ENCODE measurements around the gene COLGALT1. TPM values are rescaled to one million over a fixed set of nuclear protein-coding genes. Genes with fewer than 3 reads are reported as not detected.

Gene COLGALT1
- total RNA-seq, 1 donor from 2014 or later = 38.4 TPM

DNA sequence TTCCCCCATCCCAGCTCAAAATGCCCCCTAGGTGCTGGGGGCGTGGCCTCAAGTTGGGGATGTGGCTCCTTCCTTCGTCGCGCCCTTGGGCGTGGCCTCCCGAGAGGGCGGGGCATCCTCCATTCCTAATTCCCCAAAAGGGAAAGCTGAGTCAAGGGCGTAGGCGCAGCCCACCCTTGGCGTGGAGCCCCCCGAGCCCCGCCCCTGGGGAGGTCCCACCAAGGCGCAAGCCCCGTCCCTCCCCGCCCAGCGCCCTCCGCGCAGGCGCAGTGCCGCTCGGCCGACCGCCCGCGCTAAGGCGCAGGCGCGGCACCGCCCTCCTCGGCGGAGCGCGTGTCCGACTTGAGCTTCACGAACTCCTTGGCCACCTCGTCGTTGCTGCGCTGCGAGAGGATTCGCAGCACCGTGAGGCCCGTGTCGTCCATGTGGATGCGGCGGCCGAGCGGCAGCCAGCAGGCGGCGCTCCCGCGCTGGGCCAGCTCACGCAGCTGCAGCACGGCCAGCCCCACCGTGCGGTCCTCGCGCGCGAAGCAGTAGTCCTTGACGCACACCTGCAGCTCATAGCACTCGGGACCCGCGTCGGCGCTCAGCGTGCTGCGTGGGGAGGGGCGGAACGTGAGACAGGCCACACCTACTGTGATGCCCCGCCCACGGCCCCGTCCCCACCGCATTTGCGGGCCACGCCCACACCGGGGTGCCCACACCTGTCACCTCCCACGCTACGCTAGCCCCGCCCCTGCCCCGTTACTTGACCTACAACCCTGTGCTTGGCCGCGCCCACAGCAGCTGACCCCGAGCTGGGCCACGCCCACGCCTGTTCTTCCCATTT lies 50.5 kb downstream of the COLGALT1 start:
- peak overlapping the region; percentile 68 for H3K4me2 ChIP-seq
- no peak overlapping the region for H3K9ac ChIP-seq
- H3K27me3 Mint-ChIP-seq (ENCODE audit: insufficient read depth, low read depth) = peaks cover 10% of the 10 kb centered on the region
- DNase-seq (ENCODE audit: low spot score) = peak; percentile 96
- peaks cover 11% of the 10 kb centered on the region for H3K27me3 ChIP-seq
- no peaks in the 10 kb centered on the region for H3K36me3 Mint-ChIP-seq
- H3K4me3 Mint-ChIP-seq = peak overlapping the region; percentile 83
- H4K20me1 ChIP-seq (ENCODE audit: low read depth) = no peaks in the 10 kb centered on the region
- H3K27ac ChIP-seq = no peak overlapping the region
- peak overlapping the region; percentile 30 for H3K27ac Mint-ChIP-seq
- H3F3A ChIP-seq (ENCODE audit: low read depth) = peaks cover 41% of the 10 kb centered on the region
- no peaks in the 10 kb centered on the region for H3K9me3 Mint-ChIP-seq
- peak overlapping the region; percentile 31 for H3K4me3 ChIP-seq
- no peaks in the 10 kb centered on the region for H3K79me2 ChIP-seq (ENCODE audit: low read depth)
- no peak for TF ChIP-seq EZH2phosphoT487 (IDR thresholded peaks at IDR 0.05)
- TF ChIP-seq, protein P1, sequence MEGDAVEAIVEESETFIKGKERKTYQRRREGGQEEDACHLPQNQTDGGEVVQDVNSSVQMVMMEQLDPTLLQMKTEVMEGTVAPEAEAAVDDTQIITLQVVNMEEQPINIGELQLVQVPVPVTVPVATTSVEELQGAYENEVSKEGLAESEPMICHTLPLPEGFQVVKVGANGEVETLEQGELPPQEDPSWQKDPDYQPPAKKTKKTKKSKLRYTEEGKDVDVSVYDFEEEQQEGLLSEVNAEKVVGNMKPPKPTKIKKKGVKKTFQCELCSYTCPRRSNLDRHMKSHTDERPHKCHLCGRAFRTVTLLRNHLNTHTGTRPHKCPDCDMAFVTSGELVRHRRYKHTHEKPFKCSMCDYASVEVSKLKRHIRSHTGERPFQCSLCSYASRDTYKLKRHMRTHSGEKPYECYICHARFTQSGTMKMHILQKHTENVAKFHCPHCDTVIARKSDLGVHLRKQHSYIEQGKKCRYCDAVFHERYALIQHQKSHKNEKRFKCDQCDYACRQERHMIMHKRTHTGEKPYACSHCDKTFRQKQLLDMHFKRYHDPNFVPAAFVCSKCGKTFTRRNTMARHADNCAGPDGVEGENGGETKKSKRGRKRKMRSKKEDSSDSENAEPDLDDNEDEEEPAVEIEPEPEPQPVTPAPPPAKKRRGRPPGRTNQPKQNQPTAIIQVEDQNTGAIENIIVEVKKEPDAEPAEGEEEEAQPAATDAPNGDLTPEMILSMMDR (IDR thresholded peaks at IDR 0.05) = peak; percentile 72
- H3K36me3 ChIP-seq = no peaks in the 10 kb centered on the region
- H2AFZ ChIP-seq (replicated peaks) = peak overlapping the region; percentile 35
- H3K9me3 ChIP-seq (ENCODE audit: low read depth) = no peaks in the 10 kb centered on the region
- peaks cover 12% of the 10 kb centered on the region for H3K4me1 Mint-ChIP-seq
- peaks cover 5% of the 10 kb centered on the region for H3K4me1 ChIP-seq

DNA sequence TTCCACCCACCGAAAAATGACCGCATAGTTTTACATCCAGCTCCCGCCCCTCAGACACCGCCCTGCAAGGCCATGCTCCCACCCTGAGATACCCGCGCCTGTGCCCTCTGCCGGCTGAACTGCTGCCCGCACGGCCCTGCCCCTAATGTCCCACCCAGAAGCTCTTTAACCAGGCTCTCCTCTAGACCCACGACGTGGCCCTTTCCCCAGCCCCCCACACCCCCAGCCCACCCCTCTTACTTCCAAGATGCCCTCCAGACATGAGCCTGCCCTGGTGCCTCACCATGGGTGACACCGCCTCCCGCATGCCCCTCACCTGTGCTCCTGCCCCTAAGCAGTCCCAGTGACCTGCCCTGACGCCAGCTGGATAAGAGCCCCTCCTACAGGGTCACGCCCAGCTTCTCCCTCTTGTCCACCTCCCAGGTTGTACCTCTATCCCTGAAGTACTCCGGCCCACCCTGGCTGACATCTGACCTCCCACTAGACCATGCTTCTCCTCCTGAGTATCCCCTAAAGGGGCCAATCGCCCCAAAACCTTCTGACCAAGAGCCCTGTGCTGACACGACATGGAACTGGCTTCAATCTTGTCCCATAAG lies 51.2 kb downstream of the COLGALT1 start:
- Histone ChIP-seq H2AFZ (replicated peaks) (peak overlapping the region; percentile 35), H3K27me3 (peaks cover 11% of the 10 kb centered on the region), H3K4me2 (peak overlapping the region; percentile 68), H4K20me1 (ENCODE audit: low read depth) (no peaks in the 10 kb centered on the region), H3K4me1 (peaks cover 5% of the 10 kb centered on the region), H3K27ac (no peak overlapping the region), H3K9me3 (ENCODE audit: low read depth) (no peaks in the 10 kb centered on the region), H3K9ac (no peak overlapping the region), H3K36me3 (no peaks in the 10 kb centered on the region), H3K4me3 (peak overlapping the region; percentile 31), H3F3A (ENCODE audit: low read depth) (peaks cover 41% of the 10 kb centered on the region), H3K79me2 (ENCODE audit: low read depth) (no peaks in the 10 kb centered on the region)
- Mint-ChIP-seq H3K4me3 (peak overlapping the region; percentile 83), H3K36me3 (no peaks in the 10 kb centered on the region), H3K9me3 (no peaks in the 10 kb centered on the region), H3K27me3 (ENCODE audit: insufficient read depth, low read depth) (peaks cover 9% of the 10 kb centered on the region), H3K27ac (peak overlapping the region; percentile 30), H3K4me1 (peaks cover 12% of the 10 kb centered on the region)
- DNase-seq (ENCODE audit: low spot score) = peak; percentile 39
- TF ChIP-seq, protein P1 (IDR thresholded peaks at IDR 0.05) = no peak
- TF ChIP-seq EZH2 (IDR thresholded peaks at IDR 0.05) = no peak
- no peak for TF ChIP-seq EZH2phosphoT487 (IDR thresholded peaks at IDR 0.05)

DNA sequence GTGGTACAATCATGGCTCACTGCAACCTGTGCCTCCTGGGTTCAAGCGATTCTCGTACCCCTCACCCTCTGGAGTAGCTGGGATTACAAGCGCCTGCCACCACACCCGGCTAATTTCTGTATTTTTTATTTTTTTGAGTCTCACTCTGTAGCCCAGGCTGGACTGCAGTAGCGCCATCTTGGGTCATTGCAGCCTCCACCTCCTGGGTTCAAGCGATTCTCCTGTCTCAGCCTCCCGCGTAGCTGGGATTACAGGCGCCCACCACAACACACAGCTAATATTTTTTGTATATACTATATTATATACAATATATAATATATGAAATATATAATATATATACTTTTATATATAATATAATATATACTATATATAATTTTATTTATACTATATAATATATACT lies 52.5 kb downstream of the COLGALT1 start:
- TF ChIP-seq EZH2 (IDR thresholded peaks at IDR 0.05) (no peak), EZH2phosphoT487 (IDR thresholded peaks at IDR 0.05) (no peak)
- TF ChIP-seq, protein P1 (IDR thresholded peaks at IDR 0.05) = no peak
- Mint-ChIP-seq H3K4me3 (peak overlapping the region; percentile 37), H3K27ac (no peak overlapping the region), H3K27me3 (ENCODE audit: insufficient read depth, low read depth) (peaks cover 15% of the 10 kb centered on the region), H3K9me3 (no peaks in the 10 kb centered on the region), H3K36me3 (no peaks in the 10 kb centered on the region), H3K4me1 (peaks cover 10% of the 10 kb centered on the region)
- no peak for DNase-seq (ENCODE audit: low spot score)
- Histone ChIP-seq H3K9ac (no peak overlapping the region), H3K79me2 (ENCODE audit: low read depth) (no peaks in the 10 kb centered on the region), H3K9me3 (ENCODE audit: low read depth) (no peaks in the 10 kb centered on the region), H3K36me3 (no peaks in the 10 kb centered on the region), H3K4me1 (peaks cover 5% of the 10 kb centered on the region), H3F3A (ENCODE audit: low read depth) (peaks cover 41% of the 10 kb centered on the region), H3K27me3 (no peaks in the 10 kb centered on the region), H4K20me1 (ENCODE audit: low read depth) (no peaks in the 10 kb centered on the region), H2AFZ (replicated peaks) (no peak overlapping the region), H3K4me3 (no peak overlapping the region), H3K27ac (no peak overlapping the region), H3K4me2 (no peak overlapping the region)

Measured in neural progenitor cell (in vitro differentiated cells).